ENCODE measurements around the gene HSD17B1.

- TF ChIP-seq CTCF (IDR thresholded peaks at IDR 0.05; ENCODE audit: low read length) (no peak), EZH2phosphoT487 (IDR thresholded peaks at IDR 0.05; ENCODE audit: low read length) (no peak), EZH2 (optimal IDR thresholded peaks at IDR 0.05; ENCODE audit: low read depth, low read length) (no peak)
Measured at GRCh38 chr17:42518755-42519545, 33.8 kb upstream of the HSD17B1 start.
